Natural killer cell treated with Interleukin-12 subunit alpha and Interleukin-12 subunit beta and Interleukin-15 and Interleukin-18, amount 100 ng/mL, for 72 hours (primary cell): Measurements from ENCODE around the gene TSR2. TPM values are rescaled to one million over a fixed set of nuclear protein-coding genes. Genes with fewer than 3 reads are reported as not detected.
A peak's percentile ranks its signal among the peaks of the same experiment; 100 is the strongest.
"Not testable (repeated sequence)": the region's sequence is repeated elsewhere in the genome, so short reads cannot be mapped to it uniquely, and the experiment has no call there.

Source experiments
- ATAC-seq, 2 donors: fragments of 150-1000 bp; cut with Tn5 transposase in 1 of 2; sonication (Bioruptor Pico), chemical (Tn5 transposase) in 1 of 2; 2 replicates each; pipeline ENCODE4 v1.10.0; 2021
- DNase-seq: peaks from one replicate; pipeline ENCODE4 v3.0.0; 2022; ENCODE audit warnings: low spot score
- H3K27ac Mint-ChIP-seq, 2 donors: 1 replicate in 1 of 2; 2 replicates in 1 of 2; pipeline ENCODE4 v1.8.0; 2022; ENCODE audit warnings: mixed read lengths in 2 of 2, mild to moderate bottlenecking in 1 of 2, moderate library complexity in 1 of 2
- H3K27me3 Mint-ChIP-seq, 2 donors: 1 replicate in 1 of 2; 2 replicates in 1 of 2; pipeline ENCODE4 v1.8.0; 2022; ENCODE audit warnings: mixed read lengths in 2 of 2
- H3K36me3 Mint-ChIP-seq: one replicate; pipeline ENCODE4 v1.8.0; 2022; ENCODE audit warnings: mixed read lengths
- H3K4me1 Mint-ChIP-seq, 2 donors: 1 replicate in 1 of 2; 2 replicates in 1 of 2; pipeline ENCODE4 v1.8.0; 2022; ENCODE audit warnings: low read depth in 2 of 2, mixed read lengths in 2 of 2, mild to moderate bottlenecking in 1 of 2
- H3K4me3 Mint-ChIP-seq: one replicate; pipeline ENCODE4 v1.8.0; 2022; ENCODE audit warnings: mixed read lengths
- H3K9me3 Mint-ChIP-seq: 2 replicates; pipeline ENCODE4 v1.8.0; 2022; ENCODE audit warnings: mixed read lengths
- total RNA-seq, 2 donors: library from RNA; stranded (reverse); gene quantifications; one replicate each; pipeline ENCODE4 v1.2.3, GENCODE V29; 2022

Gene TSR2
- total RNA-seq, 2 donors from 2014 or later: 43.2 to 52.8 TPM

GRCh38 chrX:54489819-54490218 is 49.6 kb downstream of the TSR2 start:
- not testable (repeated sequence) for H3K36me3 Mint-ChIP-seq, DNase-seq, H3K4me3 Mint-ChIP-seq, H3K27ac Mint-ChIP-seq, H3K9me3 Mint-ChIP-seq, ATAC-seq, H3K4me1 Mint-ChIP-seq
- H3K27me3 Mint-ChIP-seq: peaks cover 16 to 22% of the 10 kb centered on the region in 2 donors

DNA sequence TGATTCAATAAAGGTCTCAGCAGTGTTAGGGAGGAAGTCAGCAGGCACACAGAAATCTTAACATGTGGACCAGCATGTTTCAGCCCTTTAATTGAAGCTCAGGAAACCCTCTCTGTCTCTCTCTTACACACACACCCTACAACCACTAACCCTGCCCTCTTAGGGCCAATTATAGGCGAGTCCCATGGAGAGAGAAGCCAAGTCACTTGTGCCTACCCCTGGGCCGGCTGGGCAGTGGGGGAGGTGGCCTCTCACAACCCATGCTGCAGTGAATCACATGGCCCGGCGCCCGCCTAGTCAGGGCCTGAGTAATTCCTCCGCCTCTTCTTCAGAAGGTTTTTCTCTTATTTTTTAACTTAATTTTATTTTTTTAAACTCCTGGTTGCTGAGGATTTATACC is 52.1 kb downstream of the TSR2 start:
- H3K9me3 Mint-ChIP-seq: no peaks in the 10 kb centered on the region
- H3K4me1 Mint-ChIP-seq: peaks cover 6 to 8% of the 10 kb centered on the region in 2 donors
- no peak for DNase-seq
- no peak overlapping the region for H3K27ac Mint-ChIP-seq
- peaks cover 27 to 29% of the 10 kb centered on the region in 2 donors for H3K27me3 Mint-ChIP-seq
- no peak overlapping the region for H3K4me3 Mint-ChIP-seq
- no peak for ATAC-seq
- no peaks in the 10 kb centered on the region for H3K36me3 Mint-ChIP-seq

DNA sequence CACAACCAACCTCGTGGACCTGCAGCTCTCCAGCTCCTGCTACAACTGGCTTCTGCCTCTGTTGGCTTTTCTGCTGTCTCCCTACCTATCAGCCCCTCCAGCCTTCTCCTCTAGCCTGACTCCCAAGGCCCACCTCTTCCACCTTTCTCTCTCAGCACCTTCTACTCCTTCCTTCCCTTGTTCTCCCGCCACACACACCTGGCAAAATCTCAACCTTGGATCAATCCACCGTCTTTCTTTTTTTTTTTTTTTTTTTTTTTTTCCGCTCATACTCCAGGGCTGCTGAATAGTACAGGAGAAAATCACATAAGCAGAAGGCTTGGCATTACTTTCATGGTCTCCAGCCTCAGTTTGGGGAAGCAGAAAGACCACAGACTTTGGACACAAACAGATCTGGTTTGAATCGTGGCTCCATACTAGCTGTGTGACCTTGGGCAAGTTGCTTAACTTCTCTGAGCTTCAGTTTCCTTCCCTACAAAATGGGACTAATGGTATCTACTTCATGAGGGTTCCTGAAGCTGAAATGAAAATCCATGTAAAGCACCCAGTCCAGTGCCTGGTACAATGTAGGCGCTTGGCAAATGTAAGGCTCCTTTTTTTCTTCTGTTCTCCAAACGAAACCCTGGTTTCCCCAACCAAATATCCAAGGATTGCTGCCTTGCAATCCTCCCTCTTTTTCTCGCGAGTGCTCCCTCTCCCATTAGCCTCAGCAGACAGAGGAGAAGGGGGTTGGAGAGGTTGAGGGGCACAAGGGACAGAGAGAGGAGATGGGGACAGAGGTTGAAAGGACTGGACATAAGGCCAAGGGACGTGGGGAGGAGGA is 54.2 kb downstream of the TSR2 start:
- no peak for DNase-seq
- no peak for ATAC-seq
- H3K27me3 Mint-ChIP-seq: peaks cover 38 to 48% of the 10 kb centered on the region in 2 donors
- H3K4me1 Mint-ChIP-seq: peaks cover 6 to 8% of the 10 kb centered on the region in 2 donors
- H3K27ac Mint-ChIP-seq: no peak overlapping the region
- H3K4me3 Mint-ChIP-seq: peak overlapping the region; percentile 48
- no peaks in the 10 kb centered on the region for H3K9me3 Mint-ChIP-seq
- no peaks in the 10 kb centered on the region for H3K36me3 Mint-ChIP-seq

Other genes starting within 250 kb of the TSR2 start
- under 1 TPM; 0.26 to 0.33 TPM for gene WNK3, start 82.4 kb upstream of the TSR2 start, total RNA-seq
- gene FGD1, start 55.8 kb downstream of the TSR2 start, total RNA-seq: not detected
- gene GNL3L, start 89.8 kb downstream of the TSR2 start, total RNA-seq: 10 to 100 TPM; 57.1 to 91.0 TPM